NCI-H446 (cell line): Measurements from ENCODE around the gene MATK.

ENCODE experiments used
- DNase-seq, 2 experiments: peaks; one replicate each; lab custom pipeline; 2025; lab: John Stamatoyannopoulos, UW

Gene MATK

GRCh38 chr19:3788996-3789778 is 3.0 kb upstream of the MATK start:
- no peak for DNase-seq

GRCh38 chr19:3785451-3785937 is 687 bp downstream of the MATK start:
- DNase-seq, result no peak

- no peak for DNase-seq
Measured at GRCh38 chr19:3784607-3785450, 1.4 kb downstream of the MATK start.

- DNase-seq, result no peak
Measured at GRCh38 chr19:3783660-3784584, 2.3 kb downstream of the MATK start.

- no peak for DNase-seq
Measured at GRCh38 chr19:3782903-3783302, 3.3 kb downstream of the MATK start.

- DNase-seq, result no peak
Measured at GRCh38 chr19:3782330-3782729, 3.9 kb downstream of the MATK start.

- DNase-seq, result no peak
Measured at GRCh38 chr19:3781603-3782002, 4.6 kb downstream of the MATK start.

- DNase-seq, result no peak
Measured at GRCh38 chr19:3780786-3781304, 5.3 kb downstream of the MATK start.

GRCh38 chr19:3778899-3779723 is 7.1 kb downstream of the MATK start:
- DNase-seq, result no peak

- no peak for DNase-seq
Measured at GRCh38 chr19:3778104-3778867, 7.9 kb downstream of the MATK start.

GRCh38 chr19:3776479-3777040 is 9.6 kb downstream of the MATK start:
- no peak for DNase-seq

GRCh38 chr19:3775831-3776230 is 10.3 kb downstream of the MATK start:
- no peak for DNase-seq

GRCh38 chr19:3775374-3775711 is 10.8 kb downstream of the MATK start:
- no peak for DNase-seq

GRCh38 chr19:3774621-3775373 is 11.4 kb downstream of the MATK start:
- DNase-seq, result no peak

- no peak for DNase-seq
Measured at GRCh38 chr19:3773814-3774515, 12.2 kb downstream of the MATK start.

GRCh38 chr19:3771906-3772455 is 14.2 kb downstream of the MATK start, which contains the start of gene RAX2:
TSS of gene RAX2 (minus strand) at chr19:3772228. CDS start at chr19:3771742, 486 bp downstream.
- no peak for DNase-seq

GRCh38 chr19:3771000-3771905 is 14.9 kb downstream of the MATK start:
- DNase-seq, result no peak
